ENCODE measurements around the gene IQGAP2. TPM values are rescaled to one million over a fixed set of nuclear protein-coding genes. Genes with fewer than 3 reads are reported as not detected.

IQGAP2 gene
- total and polyA plus RNA-seq, 9 of the 15 experiments (the other 6 are each of a cell fraction or from before 2014, with no cell fraction given), result 8.7 to 23.2 (median 17.4) TPM

DNA sequence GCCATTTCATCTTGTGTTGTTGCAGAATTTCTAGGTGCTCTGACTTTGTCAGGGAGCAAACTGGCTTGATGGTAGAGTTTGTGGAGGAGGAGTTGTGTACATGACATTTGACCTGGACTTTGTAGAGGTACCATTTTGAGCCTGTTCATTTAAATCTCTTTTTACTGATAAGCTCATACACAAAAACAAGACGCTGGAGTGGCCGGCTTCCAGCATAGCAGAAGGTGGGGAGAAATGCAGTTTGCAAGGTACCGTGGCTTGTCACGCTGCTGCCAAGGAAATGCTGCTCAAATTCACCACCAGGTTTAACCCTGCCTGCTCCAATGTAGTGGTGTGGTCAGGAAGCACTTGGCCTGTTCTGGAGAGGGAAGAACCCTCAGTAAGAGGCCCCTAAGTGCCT lies 18.9 kb upstream of the IQGAP2 start:
- intact Hi-C loops (cut with micrococcal nuclease), result no loop called here
- no peaks in the 10 kb centered on the region for H3K9me1 ChIP-seq (ENCODE audit: control insufficient read depth, insufficient read depth, low read length)
- no peaks in the 10 kb centered on the region for H3K9me3 ChIP-seq (replicated peaks; ENCODE audit: control insufficient read depth, insufficient read depth, low read depth, low read length)
- no peak for DNase-seq (ENCODE audit: extremely low read depth in 1 of 4, low spot score in 3 of 4)
- ChIA-PET POLR2A (interaction anchor here (0.6 to 0.9 kb wide), 3 partner anchors 13 to 69 kb away, joined by 3 read pairs; no protein-coding TSS in a partner anchor), CTCF (ENCODE audit: low intra/inter-chr PET ratio) (no interaction called here)
- peak overlapping the region in 1 of 2 experiments; percentile 38; a peak in 1 of 4 replicates for H3K9ac ChIP-seq (ENCODE audit: insufficient read depth in 1 of 2, low read depth in 2 of 2, low read length in 2 of 2)
- H3K27ac ChIP-seq (ENCODE audit: extremely low read depth, low read depth, low read length), result no peak overlapping the region
- no peaks in the 10 kb centered on the region for H4K20me1 ChIP-seq (replicated peaks; ENCODE audit: control insufficient read depth, insufficient read depth, low read length)
- H3K4me3 ChIP-seq, result no peak overlapping the region
- H3K4me2 ChIP-seq (ENCODE audit: insufficient read depth, low read length), result no peak overlapping the region
- no TSS peak for BruUV-seq (replicated peaks)
- 15% methylated on average over 3 of the region's 4 CpGs for WGBS (ENCODE audit: insufficient coverage, low coverage, missing lambda C conversion rate)
- no peaks in the 10 kb centered on the region for H3K79me2 ChIP-seq (ENCODE audit: control insufficient read depth, insufficient read depth, low read length)
- in situ Hi-C loops (cut with MboI), result no loop called here
- no peak for ATAC-seq
- FAIRE-seq, result no peak
- no peaks in the 10 kb centered on the region for H3K36me3 ChIP-seq (ENCODE audit: control insufficient read depth, insufficient read depth, low read length)
- H3K27me3 ChIP-seq (ENCODE audit: control insufficient read depth in 2 of 2, insufficient read depth in 2 of 2, low read length in 2 of 2), result no peaks in the 10 kb centered on the region
- H3K4me1 ChIP-seq (replicated peaks in 1 of 2; ENCODE audit: control insufficient read depth in 2 of 2, insufficient read depth in 2 of 2, low read length in 2 of 2), result peaks cover 2 to 15% of the 10 kb centered on the region in 2 experiments; a peak in 3 of 5 replicates
- no peak overlapping the region for H2AFZ ChIP-seq (ENCODE audit: low read depth, low read length)
- TF ChIP-seq ZBTB40 (IDR thresholded peaks at IDR 0.05) (no peak), ZBTB40 (CRISPR knock-in tag; IDR thresholded peaks at IDR 0.05) (no peak), FIP1L1 (IDR thresholded peaks at IDR 0.05; ENCODE audit: low read depth, low read length, poor library complexity, severe bottlenecking) (no peak), SPI1 (IDR thresholded peaks at IDR 0.05; ENCODE audit: borderline replicate concordance, low read depth, low read length) (no peak), NR2C1 (IDR thresholded peaks at IDR 0.05) (no peak), NR2C1 (tag; IDR thresholded peaks at IDR 0.05) (peak; percentile 44; the same call in 1 of the 2 replicates), NR2C2 (CRISPR knock-in tag; IDR thresholded peaks at IDR 0.05) (no peak), NR2C2 (tag; IDR thresholded peaks at IDR 0.05) (0 out of 2 replicates have a peak, but pooled peaks have one; percentile 27), LARP7 (IDR thresholded peaks at IDR 0.05) (no peak), TRIM25 (IDR thresholded peaks at IDR 0.05; ENCODE audit: borderline replicate concordance) (no peak), STAT5A (IDR thresholded peaks at IDR 0.05; ENCODE audit: borderline replicate concordance, low read length) (no peak)
- TF ChIP-seq, protein P1, sequence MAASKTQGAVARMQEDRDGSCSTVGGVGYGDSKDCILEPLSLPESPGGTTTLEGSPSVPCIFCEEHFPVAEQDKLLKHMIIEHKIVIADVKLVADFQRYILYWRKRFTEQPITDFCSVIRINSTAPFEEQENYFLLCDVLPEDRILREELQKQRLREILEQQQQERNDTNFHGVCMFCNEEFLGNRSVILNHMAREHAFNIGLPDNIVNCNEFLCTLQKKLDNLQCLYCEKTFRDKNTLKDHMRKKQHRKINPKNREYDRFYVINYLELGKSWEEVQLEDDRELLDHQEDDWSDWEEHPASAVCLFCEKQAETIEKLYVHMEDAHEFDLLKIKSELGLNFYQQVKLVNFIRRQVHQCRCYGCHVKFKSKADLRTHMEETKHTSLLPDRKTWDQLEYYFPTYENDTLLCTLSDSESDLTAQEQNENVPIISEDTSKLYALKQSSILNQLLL (CRISPR knock-in tag; IDR thresholded peaks at IDR 0.05; ENCODE audit: borderline replicate concordance), result no peak
